Forelimb muscle (tissue), 1 donor: Measurements from ENCODE around the gene TCF7. TPM values are rescaled to one million over a fixed set of nuclear protein-coding genes. Genes with fewer than 3 reads are reported as not detected.

Experiments
- DNase-seq: peaks from one replicate; pipeline ENCODE4 v3.0.0-alpha.2; 2013; ENCODE audit warnings: low read depth
- polyA plus RNA-seq: library from polyadenylated mRNA; unstranded; fragments of 120-200 nt; gene quantifications from one replicate; pipeline ENCODE4 v1.2.1, GENCODE V29; 2013; ENCODE audit not compliant: insufficient read length

TCF7 gene
- 2.6 TPM for polyA plus RNA-seq

DNA sequence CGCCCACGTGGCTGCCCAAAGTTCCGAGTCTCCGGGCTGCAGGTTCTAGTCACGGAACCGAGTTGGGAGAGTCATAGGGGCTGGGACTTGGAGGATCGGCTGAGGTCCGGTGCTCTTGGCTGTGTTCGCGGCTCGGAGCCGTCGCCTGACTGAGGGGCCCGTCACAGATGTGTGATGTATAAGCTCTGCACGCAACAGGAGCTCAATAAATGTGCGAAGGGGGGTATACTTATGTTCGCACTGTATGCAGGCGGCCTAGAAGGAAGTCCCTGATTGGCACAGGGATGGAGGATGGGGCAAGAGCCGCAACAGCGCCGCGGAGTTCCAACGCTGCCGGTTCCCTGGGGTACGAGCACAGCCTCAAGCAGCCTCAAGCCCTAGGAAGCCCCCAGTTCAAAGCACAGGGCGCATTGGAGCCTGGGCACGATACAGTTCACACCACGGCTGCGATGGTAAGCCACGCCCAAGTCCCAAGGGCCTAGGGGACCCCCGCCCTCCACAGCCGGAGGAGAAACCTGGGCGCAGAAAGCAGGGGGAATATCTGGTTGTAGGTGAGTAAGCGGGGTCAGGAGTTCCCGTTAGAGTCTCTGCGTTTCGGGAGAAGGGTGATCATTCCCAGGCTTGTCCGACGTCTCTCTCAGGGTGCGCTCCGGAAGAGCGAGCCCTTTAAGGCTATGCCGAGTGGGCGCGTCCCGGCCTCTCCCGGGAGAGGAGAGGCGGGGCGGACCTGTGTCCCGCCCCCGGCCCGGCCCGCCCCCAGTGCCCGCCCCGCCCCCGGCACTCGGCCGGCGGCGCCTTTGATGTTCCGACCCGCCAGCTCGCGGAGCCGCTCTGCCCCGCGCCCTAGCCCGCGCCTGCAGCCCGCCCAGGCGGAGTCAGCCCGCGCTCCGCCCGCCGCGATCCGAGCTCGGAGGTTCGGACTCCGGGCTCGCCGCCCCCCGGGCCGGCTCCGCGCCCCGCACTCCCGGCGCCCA is at the start of gene TCF7:
TSS of gene TCF7 (plus strand) at position 780 of the 974 bp plus-strand sequence. CDS start 226 bp downstream, outside the sequence.
- no peak for DNase-seq

DNA sequence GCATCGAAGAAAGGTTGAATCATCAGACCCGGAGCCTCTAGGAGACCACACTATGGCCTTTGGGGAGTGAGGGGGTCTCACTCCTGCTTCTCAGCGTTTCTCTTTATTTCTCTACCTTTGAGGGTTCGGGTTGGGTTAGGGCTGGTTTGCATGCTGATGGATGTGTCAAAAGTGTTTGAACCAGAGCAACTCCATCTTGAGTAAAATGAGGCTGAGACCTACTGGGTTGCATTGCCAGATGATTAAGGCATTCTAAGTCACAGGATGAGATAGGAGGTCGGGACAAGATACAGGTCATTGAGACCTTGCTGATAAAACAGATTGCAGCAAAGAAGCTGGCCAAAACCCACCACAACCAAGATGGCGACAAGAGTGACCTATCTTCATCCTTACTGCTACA is 44.9 kb upstream of the TCF7 start:
- no peak for DNase-seq

DNA sequence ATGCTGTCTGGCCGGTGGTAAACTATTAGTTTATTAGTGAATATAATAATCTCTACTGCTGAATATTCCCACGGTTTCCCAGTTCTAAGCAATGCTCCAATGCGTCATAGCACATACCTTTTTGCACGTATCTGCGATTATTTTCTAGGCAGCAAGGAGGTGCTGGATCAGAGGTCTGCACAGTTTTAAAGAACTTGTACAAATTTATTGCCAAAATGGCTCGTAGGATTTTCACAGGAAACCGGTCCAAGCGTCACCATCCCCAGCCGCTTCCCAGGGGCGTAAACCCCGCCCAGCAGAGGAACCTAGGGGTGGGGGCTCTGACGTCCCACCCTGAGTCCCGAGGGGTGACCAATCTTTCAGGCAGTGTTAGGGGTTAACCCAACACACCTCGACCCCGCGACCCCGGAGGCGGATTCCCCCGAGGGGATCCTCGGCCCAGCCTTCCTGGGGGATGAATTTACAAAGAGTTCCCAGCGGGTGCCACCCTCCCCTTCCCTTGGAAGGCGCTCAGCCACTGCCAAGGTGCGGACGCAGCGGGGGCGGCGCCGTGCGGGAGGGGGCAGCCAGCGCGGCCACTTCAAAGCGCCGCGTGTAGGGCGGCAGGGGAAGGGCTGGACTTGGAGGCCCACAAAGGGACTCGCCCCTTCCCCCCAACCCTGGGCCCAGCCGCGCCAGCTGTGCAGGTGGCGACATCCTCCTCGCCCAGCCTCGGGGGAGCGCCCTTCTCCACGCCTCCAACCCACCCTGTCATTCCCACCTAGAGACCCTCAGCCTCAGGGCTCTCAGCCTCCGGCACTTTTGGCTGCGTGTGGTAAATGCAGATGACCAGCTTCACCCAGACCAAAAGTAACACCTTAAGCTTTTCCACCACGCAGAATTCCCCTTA is 43.5 kb upstream of the TCF7 start:
- no peak for DNase-seq

DNA sequence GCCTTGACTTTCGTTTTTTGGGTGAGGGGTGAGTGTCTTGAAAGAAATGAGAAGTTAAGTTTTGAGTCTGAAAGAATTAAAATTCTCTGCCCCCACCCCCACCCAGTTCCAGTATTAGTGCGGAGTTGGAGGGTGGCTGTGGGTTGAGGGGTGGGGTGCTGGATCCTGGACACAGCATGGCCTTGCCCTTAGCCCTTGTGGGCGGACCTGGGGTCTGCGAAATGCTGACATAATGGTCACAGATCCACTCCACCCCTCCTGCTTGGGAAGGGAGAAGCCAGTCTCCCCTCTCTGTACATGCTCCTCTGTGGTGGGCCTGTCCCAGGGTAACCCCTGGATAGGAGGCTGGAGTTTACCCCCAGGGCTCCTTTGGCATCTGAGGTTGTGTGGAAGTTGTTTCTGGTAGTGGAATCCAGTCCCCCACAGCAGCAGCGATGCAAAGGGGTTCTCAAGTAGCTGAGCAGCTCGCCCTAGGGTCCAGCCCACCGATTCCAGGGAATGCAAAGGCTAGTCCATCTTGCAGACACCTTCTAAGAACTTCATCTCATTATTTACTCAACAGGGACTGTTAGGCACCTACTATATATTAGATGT is 42.8 kb upstream of the TCF7 start:
- DNase-seq = no peak

DNA sequence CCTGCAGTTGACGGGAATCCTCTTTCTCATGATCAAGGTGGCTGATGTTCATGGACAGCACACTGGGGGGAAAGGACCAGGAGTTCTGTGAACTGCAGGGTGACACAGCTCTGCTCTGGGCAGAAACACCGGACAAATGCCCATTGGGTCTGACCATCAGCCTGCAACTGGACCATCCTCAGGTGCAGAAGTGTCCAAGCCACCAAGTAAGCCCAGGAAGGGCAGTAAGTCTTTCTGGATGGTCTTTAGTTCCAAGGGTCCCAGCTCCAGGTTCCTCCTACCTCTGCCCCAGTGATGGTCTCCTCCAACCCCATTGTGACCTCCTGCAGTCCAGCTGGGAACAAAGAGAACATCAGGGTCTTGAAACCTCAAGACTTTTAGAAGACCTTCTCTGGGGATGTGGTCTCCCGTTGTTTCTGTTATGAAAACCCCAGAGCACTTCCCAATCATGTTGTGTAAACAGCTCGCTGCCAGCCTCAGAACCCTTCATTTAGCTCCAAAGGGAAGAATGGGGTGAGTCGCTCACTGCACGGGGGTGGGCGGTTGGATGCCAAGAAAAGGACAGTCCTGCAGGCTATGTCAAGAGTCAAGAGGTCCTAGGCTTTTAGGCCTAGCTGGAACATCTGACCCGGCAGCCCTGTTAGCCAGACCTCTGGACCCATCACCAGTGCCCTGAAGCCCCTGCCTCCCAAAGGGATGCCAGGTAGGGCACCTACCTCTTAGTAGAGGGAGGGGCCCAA is 41.8 kb upstream of the TCF7 start:
- DNase-seq = no peak

DNA sequence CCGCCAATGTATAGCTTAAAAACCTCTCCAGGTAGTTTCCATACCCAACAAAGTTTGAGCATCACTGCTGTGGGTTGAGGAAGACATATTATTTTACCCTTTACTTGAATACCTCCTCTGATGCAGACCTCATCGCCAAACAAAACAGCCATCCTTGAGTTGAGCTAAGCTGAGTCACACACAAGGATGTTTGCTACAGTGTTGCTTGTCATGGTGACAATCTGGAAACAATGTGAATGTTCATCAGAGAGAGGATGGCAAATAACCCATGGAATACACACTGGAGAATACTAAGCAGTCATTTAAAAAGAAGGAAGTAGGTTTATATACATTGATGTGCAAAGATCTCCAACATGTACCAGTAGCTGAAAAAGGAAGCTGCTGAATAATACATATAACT is 41.1 kb upstream of the TCF7 start:
- no peak for DNase-seq

DNA sequence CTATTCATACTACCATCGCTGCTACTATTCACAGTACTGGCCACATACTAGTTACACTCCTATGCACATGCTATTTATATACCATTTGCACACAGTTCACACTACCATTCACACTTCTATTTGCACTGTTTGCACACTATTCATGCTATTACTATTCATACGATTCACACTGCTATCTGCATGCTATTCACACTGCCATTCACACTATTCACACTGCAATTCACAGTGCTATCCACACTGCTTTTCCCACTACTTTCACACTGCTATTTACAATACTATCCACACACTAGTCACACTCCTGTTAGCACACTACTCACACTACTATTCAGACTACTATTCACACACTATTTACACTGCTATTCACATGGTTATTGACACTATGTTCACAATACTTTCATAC is 39.4 kb upstream of the TCF7 start:
- DNase-seq = no peak

DNA sequence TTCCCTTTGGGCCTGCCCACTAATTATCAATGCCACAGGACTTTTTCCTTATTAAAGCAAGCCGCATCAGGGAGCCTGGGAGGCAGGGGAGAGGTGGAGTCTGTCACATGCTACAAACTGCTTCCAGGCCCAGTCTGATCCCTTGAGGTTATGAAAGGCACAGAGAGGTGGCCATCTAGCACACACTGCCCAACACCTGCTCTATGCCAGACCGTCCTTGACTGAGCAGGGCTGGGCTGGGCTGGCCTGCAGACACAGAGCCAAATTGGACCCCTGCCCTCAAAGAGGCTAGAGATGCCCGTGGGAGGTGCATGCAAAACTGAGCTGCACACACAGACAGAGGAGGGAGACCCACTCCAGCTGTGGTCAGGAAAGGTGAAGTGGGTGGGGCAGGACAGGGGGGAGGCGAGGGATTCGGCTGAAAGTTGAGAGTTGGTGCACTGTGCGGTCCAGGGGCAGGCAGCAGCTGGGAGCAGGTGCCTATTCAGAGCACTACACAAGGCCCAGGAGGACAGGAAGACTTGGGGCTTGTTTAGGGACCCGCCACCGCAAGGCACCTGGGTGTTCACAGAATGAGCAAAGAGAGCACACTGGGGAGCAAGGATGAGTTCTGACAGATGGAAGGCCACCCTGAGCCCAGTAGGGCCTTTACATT is 36.4 kb upstream of the TCF7 start:
- DNase-seq = no peak

DNA sequence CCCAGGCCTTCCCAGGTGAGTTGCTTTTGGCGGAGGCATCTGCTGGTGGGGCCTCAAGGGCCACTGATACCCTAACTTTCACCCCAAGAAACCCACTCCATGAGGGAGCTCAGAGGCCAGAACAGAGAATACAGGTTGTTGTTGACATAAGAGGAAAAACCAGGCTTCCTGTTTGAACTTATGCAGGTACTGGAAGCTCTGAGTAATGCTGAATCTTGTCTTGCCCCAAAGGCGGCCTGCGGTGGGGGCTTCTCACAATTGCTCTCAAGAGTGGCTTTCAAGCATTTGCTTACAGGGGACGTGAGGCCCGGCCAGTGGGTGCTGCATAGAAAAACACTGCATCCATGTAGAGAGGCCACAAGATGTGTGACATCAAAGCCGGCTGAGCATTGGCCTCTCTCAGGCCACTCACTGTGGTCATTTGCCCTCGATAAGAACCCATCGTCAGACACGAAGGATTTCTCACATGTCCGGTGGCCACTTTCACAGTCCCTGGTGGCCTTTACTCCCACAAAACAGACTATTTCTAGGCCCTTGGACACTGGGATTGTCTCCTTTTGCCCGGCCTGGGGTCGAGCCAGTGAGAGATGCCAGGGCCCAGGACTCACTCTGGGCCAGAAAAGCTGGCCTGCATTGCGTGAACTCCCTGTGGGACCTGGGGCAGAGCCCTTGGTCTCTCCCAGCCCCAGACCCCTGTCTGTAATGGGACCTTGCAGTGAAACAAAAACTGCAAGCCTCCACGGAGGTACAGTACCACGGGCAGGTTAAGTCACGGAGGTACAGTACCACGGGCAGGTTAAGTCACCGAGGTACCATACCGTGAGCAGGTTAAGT is 34.5 kb upstream of the TCF7 start:
- no peak for DNase-seq

DNA sequence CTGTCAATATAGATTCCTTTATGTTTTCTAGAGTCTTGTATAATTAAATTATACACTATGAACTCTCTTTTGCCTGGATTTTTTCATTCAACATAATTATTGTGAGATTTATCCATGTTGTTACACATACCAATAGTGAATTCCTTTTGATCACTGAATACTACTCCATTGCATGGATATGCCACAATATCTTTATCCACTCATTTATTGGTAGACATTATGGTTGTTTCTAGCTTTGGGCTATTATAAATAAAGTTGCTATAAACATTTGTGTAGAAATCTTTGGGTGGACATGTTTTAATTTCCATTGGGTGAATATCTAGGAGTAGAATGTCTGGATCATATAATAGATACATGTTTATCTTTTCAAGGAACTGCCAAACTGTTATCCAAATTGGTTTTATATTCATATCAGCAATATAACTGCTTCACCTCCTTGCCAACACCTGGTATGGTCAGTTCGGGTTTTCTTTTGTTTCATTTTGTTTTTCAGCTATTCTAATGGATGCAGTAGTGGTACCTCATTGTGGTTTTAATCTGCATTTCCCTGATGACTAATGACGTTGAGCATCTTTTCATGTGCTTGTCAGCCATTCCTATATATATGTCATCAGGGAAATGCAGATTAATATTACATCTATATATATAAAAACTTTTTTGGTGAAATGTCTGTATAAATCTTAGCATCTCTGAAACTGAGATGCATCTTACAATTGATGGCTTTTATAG is 32.1 kb upstream of the TCF7 start:
- DNase-seq = no peak

DNA sequence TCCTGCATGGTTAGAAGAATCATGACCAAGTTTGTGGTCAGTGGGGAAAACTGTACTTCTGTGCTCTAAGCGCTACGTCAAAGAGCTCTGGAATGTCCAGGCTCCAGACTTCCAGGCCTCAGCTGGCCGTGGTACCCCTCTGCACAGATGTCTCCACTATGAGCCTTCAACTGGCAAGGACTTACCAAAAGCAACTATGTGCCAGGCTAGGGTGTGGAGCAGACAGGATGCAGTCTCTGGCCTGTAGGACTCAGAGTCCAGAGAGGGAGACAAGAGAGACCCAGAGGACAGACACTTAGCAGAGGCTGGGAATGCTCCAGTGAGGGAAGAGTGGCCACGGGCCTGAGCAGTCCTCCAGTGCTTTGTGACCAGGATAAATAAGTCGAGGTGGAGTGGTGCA is 31.0 kb upstream of the TCF7 start:
- no peak for DNase-seq

DNA sequence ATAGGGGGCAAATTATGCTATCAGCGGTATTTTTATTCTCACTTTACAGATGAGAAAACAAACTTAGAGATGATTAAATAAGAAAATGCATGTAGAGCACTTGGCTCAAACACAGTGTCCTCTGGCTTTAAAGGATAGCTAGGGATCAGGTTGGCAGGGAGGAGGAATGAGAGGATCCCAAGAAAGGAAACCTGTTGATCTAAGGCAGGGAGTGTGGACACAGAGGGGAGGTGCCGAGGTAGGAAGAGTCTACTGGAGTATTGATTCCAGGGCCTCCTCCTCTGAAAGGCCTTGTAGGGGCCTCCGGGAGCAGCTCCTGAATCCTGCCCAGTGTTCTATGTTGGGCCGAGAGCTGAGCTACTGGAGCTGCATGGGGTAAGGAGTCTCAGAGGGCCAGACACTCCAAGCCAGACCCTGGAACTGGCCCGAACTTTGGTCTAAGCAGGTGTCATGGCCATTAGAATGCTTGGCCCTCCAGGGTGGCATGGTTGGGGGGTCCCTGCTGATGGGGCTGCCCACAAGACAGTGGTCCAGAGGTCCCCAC is 30.4 kb upstream of the TCF7 start:
- no peak for DNase-seq

DNA sequence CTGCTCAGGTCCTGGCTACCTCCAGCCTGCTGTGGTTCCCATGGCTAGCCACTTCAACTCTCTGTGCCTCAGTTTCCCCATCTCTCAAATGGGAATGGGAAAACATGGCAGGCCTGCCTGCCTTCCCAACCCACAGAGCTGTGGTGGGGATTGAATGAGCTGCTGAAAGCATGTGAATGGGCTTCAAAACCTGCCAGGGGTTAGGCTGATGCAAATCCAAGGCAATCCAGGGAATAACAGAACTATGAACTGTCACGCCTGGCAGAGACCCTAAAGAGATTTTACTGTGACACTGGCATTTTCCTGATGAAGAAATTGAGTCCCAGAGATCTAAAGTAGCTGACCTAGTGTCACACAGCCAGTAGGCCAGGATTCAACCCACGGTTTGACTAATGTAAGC is 29.9 kb upstream of the TCF7 start:
- no peak for DNase-seq

DNA sequence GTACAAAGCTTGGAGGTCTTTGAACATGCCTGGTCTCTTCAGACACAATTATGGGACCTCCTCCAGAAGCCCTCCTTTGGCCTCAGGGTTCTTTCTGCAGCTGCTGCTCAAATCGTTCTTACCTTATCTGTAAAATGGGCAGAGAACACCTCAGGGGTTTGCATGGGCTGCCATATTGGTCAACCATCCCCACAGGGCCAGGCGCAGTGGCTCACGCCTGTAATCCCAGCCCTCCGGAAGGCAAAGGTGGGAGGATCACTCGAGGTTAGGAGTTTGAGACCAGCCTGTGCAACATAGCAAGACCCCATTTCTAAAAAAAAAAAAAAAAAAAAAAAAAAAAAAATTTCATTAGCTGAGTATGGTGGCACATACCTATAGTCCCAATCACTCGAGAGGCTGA is 29.1 kb upstream of the TCF7 start:
- no peak for DNase-seq

DNA sequence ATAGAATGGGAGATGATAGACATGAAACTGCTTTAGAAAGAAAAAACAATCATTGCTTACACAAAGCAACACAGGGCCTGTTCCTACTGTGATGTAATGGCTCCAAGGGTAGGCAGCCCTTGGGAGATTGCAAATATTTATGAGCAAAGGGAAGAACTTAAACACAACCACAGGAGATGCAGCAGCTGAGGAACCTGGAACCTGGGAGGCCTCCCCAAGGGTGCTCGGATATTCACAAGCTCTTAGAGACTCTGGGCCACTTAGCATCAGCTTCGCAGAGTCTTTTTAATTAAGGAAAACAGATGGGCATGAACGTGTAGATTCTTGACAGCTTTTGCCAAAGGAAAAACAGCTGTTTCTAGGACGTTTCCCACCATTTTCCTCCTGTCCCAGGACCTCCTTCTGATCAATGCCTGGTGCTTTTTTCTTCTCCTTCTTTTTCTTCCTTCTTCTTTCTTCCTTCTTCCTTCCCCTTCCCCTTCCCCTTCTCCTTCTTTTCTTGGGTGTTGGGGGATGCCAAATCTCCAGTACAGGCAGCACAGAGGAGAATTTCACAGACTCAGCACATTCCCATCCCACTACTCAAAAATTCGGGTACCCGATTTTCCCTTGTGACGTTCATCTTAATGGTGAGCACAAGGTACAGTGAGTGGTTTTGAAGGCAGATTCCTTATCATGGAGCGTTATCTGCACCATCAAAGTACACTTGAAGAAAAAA is 28.1 kb upstream of the TCF7 start:
- no peak for DNase-seq

DNA sequence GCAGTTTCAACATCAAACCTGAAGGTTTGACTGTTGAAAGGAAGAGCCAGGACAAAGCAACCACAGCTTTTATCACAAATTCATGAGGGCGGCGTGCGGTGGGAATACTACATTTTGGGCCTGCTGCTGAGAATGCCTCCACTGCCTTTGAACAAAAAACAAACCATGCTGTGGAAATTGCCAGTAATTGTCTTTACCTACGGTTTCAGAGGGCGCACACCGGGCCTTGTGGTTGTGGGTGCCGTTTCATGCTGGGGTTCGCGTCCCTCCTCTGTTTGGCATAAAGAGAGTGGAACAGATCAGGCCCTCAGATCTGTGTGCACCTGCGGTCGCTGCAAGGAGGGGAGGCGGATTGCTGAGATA is 27.6 kb upstream of the TCF7 start:
- no peak for DNase-seq

DNA sequence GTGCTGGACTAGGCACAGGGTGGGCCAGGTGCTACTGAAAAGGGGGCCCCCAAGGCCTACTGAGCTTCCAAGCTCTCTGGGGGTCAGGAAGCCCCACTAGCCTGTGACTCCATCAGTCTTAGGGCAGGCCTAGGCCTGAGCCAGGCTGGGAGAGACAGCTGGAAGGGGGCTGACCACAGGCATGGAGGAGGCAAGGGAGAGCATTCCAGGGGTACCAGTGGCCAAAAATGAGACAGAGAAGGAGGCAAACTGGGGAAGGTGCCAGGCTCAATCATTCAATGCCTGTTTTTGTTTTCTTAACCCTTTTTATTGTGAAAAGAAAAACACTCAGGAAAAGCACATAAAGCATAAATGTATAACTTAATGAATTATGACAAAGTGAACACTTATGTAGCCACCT is 26.2 kb upstream of the TCF7 start:
- DNase-seq = no peak

DNA sequence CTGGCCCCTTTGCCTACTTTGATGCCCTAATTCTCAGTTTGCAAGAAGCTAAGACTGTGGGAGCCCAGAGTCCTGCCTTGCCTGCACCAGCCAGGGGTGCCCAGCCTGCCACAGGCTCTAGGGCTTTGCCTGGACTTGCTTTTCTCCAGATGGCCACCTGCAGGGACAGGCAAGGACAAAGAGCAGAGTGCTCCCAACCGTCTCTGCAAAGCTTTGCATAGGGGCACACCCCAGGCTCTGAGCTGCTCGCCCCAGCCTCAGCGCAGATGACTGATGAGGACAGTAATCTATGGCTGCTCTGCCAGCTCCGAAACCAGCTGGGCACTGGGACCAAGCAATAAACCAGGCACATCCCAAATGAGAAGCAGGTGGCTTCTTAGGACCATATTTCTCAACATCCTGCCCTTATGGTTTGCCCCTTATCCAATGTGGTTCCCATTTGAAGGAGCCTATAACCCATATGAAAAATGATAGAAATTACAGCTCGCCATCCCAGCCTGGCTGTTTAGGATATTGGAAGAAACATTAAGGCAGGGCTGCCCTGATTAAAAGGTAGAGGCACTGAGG is 25.4 kb upstream of the TCF7 start:
- no peak for DNase-seq
